Measurements from ENCODE around the gene COPS4.

DNA sequence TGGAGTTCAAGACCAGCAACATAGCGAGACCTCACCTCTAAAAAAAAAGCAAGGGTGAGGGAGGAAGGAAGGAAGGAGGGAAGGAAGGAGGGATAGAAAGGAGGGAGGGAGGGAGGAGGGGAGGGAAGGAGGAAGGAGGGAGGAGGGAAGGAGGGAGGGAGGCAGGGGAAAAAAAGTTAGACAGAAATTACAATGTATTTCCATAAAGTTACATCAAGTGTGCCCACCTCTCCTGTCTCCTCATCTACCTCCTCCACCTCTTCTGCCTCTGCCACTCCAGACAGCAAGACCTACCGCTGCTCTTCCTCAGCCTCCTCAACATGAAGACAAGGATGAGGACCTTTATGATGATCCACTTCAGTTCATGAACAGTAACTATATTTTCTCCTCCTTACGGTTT, 32.7 kb upstream of the COPS4 start:
- TF ChIP-seq, protein P1, sequence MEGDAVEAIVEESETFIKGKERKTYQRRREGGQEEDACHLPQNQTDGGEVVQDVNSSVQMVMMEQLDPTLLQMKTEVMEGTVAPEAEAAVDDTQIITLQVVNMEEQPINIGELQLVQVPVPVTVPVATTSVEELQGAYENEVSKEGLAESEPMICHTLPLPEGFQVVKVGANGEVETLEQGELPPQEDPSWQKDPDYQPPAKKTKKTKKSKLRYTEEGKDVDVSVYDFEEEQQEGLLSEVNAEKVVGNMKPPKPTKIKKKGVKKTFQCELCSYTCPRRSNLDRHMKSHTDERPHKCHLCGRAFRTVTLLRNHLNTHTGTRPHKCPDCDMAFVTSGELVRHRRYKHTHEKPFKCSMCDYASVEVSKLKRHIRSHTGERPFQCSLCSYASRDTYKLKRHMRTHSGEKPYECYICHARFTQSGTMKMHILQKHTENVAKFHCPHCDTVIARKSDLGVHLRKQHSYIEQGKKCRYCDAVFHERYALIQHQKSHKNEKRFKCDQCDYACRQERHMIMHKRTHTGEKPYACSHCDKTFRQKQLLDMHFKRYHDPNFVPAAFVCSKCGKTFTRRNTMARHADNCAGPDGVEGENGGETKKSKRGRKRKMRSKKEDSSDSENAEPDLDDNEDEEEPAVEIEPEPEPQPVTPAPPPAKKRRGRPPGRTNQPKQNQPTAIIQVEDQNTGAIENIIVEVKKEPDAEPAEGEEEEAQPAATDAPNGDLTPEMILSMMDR (IDR thresholded peaks at IDR 0.05) = no peak
- no peak for TF ChIP-seq EZH2phosphoT487 (IDR thresholded peaks at IDR 0.05)

All from neural progenitor cell (in vitro differentiated cells).